Thoracic aorta (tissue), 2 donors: ENCODE data around the gene TEK. TPM values are rescaled to one million over a fixed set of nuclear protein-coding genes. Genes with fewer than 3 reads are reported as not detected.
A peak's percentile ranks its signal among the peaks of the same experiment; 100 is the strongest.

Source experiments
- ATAC-seq: fragments of 150-250 bp; one replicate; pipeline ENCODE4 v1.8.0; 2017; ENCODE audit warnings: low read depth; ENCODE audit not compliant: insufficient number of reproducible peaks, low FRiP score
- DNase-seq: peaks from one replicate; pipeline ENCODE4 v3.0.0-alpha.2; 2020; ENCODE audit warnings: low spot score
- H3K27ac ChIP-seq, 2 donors: fragments of 200-600 bp; sonication (generic); 1 replicate in 1 of 2; 2 replicates in 1 of 2; pipeline ENCODE4 v1.5.1; 2016; ENCODE audit warnings: mild to moderate bottlenecking in 2 of 2, moderate library complexity in 2 of 2
- H3K27me3 ChIP-seq: fragments of 200-600 bp; sonication (generic); replicated peaks from 2 replicates; pipeline ENCODE4 v1.6.0; 2016; ENCODE audit warnings: mild to moderate bottlenecking; ENCODE audit not compliant: insufficient read depth
- H3K36me3 ChIP-seq: fragments of 200-600 bp; sonication (generic); one replicate; pipeline ENCODE4 v1.5.1; 2016
- H3K4me1 ChIP-seq, 2 donors: fragments of 200-600 bp; sonication (generic); 1 replicate in 1 of 2; 2 replicates in 1 of 2; pipeline versions ENCODE4 v1.5.1 to v1.6.0; 2016; ENCODE audit warnings: low read depth in 2 of 2, mild to moderate bottlenecking in 1 of 2; ENCODE audit not compliant: control insufficient read depth in 1 of 2
- H3K4me3 ChIP-seq: fragments of 200-600 bp; sonication (generic); 2 replicates; pipeline ENCODE4 v1.5.1; 2016; ENCODE audit warnings: mild to moderate bottlenecking
- H3K9me3 ChIP-seq: fragments of 200-600 bp; sonication (generic); 2 replicates; pipeline ENCODE4 v1.5.1; 2016
- CTCF ChIP-seq: fragments of 200-600 bp; sonication (generic); IDR thresholded peaks from one replicate; pipeline ENCODE4 v1.5.1; 2019; ENCODE audit warnings: antibody characterized with exemption
- total RNA-seq, 2 donors: library from RNA; depleted of rRNA; stranded (reverse); fragments of >200 nt; gene quantifications; one replicate each; pipeline versions ENCODE4 v1.1.0 to v1.2.3, GENCODE V29; 2016

Gene TEK
- total RNA-seq, 2 donors from 2014 or later = 8.4 to 14.9 TPM

- Histone ChIP-seq H3K36me3 (no peaks in the 10 kb centered on the region), H3K4me1 (peaks cover 4 to 7% of the 10 kb centered on the region in 2 donors), H3K9me3 (no peaks in the 10 kb centered on the region), H3K27me3 (no peaks in the 10 kb centered on the region), H3K27ac (no peak overlapping the region), H3K4me3 (no peak overlapping the region)
- no peak for DNase-seq
- ATAC-seq = no peak
- TF ChIP-seq CTCF = no peak
Observed at GRCh38 chr9:27150746-27151406, 41.9 kb downstream of the TEK start.

GRCh38 chr9:27151693-27152404, 42.8 kb downstream of the TEK start:
- DNase-seq = no peak
- peaks cover 4 to 7% of the 10 kb centered on the region in 2 donors for H3K4me1 ChIP-seq
- no peaks in the 10 kb centered on the region for H3K27me3 ChIP-seq
- H3K9me3 ChIP-seq = no peaks in the 10 kb centered on the region
- ATAC-seq = no peak
- no peak overlapping the region for H3K4me3 ChIP-seq
- no peak for TF ChIP-seq CTCF
- H3K36me3 ChIP-seq = no peaks in the 10 kb centered on the region
- H3K27ac ChIP-seq = no peak overlapping the region

GRCh38 chr9:27152405-27152718, 43.3 kb downstream of the TEK start:
- no peak overlapping the region for H3K27ac ChIP-seq
- no peaks in the 10 kb centered on the region for H3K36me3 ChIP-seq
- DNase-seq (no peak), ATAC-seq (no peak)
- no peak for TF ChIP-seq CTCF
- peaks cover 4 to 7% of the 10 kb centered on the region in 2 donors for H3K4me1 ChIP-seq
- no peaks in the 10 kb centered on the region for H3K27me3 ChIP-seq
- H3K4me3 ChIP-seq = no peak overlapping the region
- no peaks in the 10 kb centered on the region for H3K9me3 ChIP-seq

GRCh38 chr9:27154908-27155307, 45.9 kb downstream of the TEK start:
- ATAC-seq (no peak), DNase-seq (no peak)
- H3K27ac ChIP-seq = peak overlapping the region in 1 of 2 donors; percentile 0
- H3K4me3 ChIP-seq = no peak overlapping the region
- H3K36me3 ChIP-seq = no peaks in the 10 kb centered on the region
- H3K27me3 ChIP-seq = no peaks in the 10 kb centered on the region
- peaks cover 4 to 7% of the 10 kb centered on the region in 2 donors for H3K4me1 ChIP-seq
- no peak for TF ChIP-seq CTCF
- no peaks in the 10 kb centered on the region for H3K9me3 ChIP-seq

- H3K36me3 ChIP-seq = no peaks in the 10 kb centered on the region
- no peak for ATAC-seq
- no peak for TF ChIP-seq CTCF
- no peak for DNase-seq
- no peaks in the 10 kb centered on the region for H3K27me3 ChIP-seq
- no peak overlapping the region for H3K27ac ChIP-seq
- peaks cover 2 to 4% of the 10 kb centered on the region in 2 donors for H3K4me1 ChIP-seq
- no peak overlapping the region for H3K4me3 ChIP-seq
- H3K9me3 ChIP-seq = no peaks in the 10 kb centered on the region
Observed at GRCh38 chr9:27157097-27157496, 48.1 kb downstream of the TEK start.
